HuH-7 (cell line): ENCODE data around the gene DSG3.

ENCODE experiments used
- DNase-seq: peaks from one replicate; pipeline ENCODE4 v3.0.0; 2011; ENCODE audit warnings: low spot score

DSG3 gene, protein sequence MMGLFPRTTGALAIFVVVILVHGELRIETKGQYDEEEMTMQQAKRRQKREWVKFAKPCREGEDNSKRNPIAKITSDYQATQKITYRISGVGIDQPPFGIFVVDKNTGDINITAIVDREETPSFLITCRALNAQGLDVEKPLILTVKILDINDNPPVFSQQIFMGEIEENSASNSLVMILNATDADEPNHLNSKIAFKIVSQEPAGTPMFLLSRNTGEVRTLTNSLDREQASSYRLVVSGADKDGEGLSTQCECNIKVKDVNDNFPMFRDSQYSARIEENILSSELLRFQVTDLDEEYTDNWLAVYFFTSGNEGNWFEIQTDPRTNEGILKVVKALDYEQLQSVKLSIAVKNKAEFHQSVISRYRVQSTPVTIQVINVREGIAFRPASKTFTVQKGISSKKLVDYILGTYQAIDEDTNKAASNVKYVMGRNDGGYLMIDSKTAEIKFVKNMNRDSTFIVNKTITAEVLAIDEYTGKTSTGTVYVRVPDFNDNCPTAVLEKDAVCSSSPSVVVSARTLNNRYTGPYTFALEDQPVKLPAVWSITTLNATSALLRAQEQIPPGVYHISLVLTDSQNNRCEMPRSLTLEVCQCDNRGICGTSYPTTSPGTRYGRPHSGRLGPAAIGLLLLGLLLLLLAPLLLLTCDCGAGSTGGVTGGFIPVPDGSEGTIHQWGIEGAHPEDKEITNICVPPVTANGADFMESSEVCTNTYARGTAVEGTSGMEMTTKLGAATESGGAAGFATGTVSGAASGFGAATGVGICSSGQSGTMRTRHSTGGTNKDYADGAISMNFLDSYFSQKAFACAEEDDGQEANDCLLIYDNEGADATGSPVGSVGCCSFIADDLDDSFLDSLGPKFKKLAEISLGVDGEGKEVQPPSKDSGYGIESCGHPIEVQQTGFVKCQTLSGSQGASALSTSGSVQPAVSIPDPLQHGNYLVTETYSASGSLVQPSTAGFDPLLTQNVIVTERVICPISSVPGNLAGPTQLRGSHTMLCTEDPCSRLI

DNA sequence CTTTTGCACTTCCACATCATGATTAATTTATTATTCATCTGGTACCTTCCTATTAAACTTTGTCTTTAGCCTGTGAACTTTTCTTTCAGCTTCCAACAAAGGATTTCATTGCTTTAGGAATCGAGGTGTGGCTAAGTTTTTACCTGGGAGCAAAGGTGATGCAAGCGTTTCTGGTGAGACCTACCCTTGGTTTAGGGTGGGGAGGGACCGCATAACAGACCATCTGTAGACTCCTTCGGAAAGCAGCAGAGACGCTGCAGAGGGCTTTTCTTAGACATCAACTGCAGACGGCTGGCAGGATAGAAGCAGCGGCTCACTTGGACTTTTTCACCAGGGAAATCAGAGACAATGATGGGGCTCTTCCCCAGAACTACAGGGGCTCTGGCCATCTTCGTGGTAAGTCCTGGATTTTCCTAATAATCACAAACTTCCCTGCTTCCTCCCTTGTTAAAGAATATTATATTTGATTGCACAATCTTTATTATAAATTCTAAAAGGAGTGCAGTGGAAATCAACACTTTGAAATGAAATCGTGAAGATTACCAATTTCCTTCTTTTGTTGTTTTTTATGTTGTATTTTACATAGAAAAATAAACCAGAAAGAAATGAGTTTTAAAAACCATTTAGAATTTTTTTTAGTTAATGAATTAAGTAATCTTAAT is at the start of gene DSG3:
TSS of gene DSG3 (plus strand) at position 212 of the 662 bp plus-strand sequence. CDS start at position 349, 137 bp downstream.
- no peak for DNase-seq

DNA sequence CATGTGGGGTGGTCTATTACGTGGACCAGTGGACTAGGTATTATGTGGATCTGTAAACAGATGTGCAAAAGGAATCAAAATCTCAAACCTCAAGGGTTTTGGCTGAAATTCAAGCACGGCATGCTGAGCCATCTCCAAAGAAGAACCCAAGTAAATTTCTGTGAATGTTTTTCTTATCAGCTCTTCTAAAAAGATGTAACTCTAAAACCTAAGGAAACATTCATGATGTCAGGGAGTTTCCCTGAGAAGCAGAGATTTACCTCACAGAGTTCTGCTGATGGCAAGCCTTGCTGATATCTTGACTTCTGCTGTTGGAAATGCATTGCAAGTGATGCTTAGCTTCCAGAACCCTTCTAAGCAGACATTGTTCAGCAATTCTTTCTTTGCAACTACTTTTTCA is 49.4 kb upstream of the DSG3 start:
- DNase-seq: no peak

DNA sequence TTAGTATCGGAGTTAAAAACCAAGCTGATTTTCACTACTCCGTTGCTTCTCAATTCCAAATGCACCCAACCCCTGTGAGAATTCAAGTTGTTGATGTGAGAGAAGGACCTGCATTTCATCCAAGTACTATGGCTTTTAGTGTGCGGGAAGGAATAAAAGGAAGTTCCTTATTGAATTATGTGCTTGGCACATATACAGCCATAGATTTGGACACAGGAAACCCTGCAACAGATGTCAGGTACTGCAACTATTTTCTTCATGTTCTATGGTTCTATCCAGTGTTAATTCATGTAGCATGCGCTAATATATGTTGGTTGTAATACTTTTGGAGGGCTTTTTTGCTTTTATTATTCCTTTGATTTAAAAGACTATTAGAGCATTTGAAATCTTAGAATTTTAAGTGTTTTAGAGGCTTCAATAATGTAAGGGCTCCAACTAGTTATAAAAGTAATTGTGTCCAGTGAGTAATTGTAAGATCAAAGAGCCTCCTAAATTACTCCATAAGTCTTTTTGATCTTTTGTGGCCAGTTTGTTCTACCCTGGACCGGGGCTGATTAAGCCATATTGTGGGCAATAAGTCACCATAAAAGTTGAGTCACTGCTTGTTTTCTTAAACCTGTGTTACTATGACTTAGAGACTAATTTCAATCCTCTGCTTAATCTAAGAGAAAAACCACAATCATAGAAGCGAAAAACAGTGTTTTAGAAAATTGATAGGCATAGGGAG is 48.1 kb upstream of the DSG3 start:
- DNase-seq: no peak

DNA sequence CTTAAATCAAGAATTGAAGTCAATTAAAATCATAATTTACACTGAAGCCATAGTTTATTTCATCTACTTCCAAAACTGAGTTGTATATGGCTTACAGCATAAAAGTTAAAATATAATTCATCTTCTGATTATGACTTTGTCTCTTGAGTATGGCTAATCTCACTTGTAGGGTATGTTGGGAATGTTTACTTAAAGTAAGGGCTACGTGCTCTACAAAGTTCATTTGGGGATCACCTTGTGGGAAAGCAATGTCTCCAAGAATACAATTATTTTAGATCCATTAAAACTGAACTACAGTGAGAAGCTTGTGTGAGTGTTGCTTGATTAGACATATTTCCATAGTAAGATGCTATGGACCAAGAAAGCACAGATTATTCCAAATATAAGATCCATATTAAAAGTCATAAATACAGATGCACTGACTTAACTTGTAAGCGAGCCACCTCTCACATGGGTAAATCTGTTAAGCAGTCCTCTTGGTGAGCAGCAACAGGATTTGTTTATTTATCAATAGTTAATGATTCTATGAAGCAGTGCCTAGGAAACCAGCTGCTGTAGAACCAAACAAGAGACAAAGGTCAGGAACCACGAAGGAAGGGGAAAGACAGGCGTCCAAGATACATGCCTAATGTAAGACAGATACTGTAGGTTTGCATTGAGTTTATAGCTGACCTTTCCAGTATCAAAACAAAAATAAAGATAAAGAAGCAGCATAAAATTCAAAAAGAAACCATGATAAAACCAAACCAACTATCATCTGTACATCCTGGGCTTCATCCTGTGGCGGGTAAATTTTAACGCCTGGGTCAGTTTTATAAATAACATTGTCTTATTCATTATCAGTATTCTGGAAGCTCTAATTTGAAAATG is 46.1 kb upstream of the DSG3 start:
- DNase-seq: peak; percentile 18

DNA sequence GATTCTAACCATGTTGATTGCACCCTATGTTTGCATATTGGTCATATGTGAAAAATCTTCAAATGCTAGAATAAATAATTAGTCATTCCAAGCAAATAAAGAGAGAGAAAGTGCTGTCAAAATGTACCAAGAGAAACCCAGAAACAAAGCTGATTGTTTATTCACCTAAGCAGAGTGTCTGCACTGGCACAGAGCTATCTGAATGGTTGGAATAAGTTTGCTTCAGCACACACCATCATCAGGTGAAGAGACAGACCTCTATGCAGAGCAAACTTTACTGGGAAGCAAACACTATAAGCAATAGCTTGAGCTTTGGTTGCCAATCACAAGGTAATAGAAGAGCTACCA is 45.5 kb upstream of the DSG3 start:
- no peak for DNase-seq

DNA sequence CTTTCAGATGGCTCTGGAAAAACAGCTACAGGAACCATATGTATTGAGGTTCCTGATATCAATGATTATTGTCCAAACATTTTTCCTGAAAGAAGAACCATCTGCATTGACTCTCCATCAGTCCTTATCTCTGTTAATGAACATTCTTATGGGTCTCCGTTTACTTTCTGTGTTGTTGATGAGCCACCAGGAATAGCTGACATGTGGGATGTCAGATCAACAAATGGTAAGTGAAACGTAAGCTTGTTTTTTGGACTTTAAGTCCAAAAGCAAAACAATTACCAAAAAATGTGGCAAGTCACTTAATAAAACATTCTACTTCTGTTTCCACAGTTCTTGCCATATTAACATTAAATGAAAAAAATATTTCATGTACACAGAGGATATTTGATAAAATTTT is 44.1 kb upstream of the DSG3 start:
- DNase-seq: no peak

DNA sequence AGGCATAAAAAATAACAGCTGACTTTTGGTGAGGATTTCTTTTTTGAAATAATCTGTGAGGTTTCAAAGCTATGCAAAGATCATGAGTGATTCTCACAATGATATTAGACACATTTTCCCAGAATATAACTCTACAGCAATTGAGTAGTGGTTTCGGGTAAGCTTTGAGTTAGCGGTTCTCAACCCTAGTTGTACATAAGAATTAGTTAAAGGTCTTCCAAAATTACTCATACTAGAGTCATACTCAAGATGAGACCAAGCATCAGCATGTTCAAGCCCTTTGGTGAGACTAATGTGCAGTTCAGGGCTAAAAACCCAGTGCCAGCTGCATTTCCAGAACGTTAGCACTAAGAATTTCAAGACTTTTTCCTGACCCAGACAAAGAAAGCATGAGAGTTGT is 39.9 kb upstream of the DSG3 start:
- DNase-seq: no peak

DNA sequence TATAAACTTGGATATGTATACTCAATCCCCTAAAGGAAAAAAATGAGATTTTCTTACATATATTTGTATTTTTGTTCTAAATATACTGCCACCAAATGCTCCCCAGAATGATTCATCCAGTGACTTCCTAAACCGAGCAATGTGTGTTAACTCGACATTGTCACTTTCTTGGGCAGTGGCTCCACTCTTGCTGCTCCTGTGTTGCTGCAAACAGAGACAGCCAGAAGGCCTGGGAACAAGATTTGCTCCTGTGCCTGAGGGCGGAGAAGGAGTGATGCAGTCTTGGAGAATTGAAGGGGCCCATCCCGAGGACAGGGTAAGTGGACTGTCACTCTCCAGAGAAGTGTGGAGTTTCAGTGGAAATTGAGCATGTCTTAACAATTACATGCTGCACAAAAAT is 38.3 kb upstream of the DSG3 start:
- DNase-seq: no peak

DNA sequence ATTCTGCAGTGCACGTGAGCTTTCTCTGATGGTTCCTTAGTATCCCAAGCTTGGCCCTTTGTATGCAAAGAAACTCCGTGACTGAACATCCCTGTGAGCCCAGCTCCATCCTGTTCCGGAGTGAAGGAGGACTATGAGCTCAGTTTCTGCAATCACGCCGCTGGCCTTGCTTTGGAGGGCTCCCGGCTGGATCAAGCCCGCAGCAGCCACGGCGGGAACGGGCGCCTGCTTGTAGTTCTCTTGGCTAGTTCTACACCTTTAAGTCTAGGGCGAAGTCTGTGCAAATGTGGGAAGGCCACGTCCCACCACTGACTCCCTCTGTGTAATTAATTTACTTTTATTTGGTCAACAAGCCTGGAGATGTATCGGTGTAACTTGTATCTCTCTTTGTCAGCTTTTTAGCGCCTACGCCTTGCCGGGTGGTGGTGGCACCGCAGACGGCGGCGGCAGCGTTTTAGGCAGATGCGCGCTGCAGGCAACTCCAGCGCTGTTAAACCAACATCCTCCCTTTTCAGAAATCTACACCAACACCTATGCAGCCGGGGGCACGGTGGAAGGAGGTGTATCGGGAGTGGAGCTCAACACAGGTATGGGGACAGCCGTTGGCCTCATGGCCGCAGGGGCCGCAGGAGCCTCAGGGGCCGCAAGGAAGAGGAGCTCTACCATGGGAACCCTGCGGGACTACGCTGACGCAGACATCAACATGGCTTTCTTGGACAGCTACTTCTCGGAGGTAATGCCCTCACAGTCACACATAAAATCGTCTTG is 36.6 kb upstream of the DSG3 start:
- no peak for DNase-seq

DNA sequence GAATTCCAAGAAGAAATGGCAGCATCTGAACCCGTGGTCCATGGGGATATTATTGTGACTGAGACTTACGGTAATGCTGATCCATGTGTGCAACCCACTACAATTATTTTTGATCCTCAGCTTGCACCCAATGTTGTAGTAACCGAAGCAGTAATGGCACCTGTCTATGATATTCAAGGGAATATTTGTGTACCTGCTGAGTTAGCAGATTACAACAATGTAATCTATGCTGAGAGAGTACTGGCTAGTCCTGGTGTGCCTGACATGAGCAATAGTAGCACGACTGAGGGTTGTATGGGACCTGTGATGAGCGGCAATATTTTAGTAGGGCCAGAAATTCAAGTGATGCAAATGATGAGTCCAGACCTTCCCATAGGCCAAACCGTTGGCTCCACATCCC is 34.4 kb upstream of the DSG3 start:
- no peak for DNase-seq

DNA sequence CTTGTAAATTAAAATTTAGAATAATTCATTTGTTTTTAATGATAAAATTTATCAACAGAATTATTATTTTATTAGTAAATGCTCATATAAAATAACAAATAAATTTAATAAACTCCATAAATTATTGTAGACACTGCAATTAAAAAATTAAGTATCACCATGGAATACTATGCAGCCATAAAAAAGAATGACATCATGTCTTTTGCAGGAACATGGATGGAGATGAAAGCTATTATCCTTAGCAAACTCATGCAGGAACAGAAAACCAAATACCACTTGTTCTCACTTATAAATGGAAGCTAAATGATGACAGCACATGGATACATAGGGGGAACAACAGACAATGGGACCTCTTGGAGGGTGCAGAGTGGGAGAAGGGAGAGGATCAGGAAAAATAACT is 29.7 kb upstream of the DSG3 start:
- DNase-seq: no peak

DNA sequence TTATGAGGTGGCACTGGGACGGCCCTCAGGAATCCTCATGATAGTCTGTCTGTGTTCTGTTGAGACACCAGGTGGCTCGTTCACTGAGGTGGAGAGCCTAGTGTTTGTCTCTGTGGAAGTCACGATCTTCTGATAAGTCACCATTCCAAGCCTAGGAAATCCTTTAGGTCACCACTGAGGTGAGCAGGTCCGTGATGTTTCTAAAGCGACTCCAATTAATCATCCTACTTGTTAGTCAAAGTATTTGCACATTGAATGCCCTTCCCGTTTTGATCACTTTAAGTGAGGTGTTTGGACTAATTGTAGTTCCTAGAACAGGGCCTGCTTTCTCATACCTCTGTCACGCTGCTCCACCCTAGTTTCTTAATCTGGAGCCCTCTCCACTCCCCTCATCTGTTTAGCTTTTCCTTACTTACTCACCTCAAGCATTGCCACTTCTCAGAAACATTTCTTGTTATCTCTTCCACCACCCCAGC is 28.0 kb upstream of the DSG3 start:
- no peak for DNase-seq

DNA sequence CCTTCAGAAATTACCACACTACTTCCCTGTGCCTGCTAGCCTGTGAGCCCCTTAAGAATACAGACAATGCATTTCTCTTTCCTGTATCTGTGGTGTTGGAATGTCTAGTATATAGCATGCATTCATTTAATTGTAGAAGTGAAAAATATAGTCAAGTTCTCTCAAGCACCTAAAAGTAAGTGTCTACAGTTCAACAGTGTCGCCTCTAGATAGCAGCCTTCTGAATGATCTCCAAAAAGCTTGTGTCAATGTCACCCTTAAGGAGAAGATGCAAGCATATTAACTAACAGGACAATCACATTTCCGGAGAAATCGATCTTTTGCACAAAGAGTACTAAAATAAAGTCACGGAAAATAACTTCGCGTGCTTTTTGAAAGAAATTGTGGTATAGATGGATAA is 27.5 kb upstream of the DSG3 start:
- no peak for DNase-seq

DNA sequence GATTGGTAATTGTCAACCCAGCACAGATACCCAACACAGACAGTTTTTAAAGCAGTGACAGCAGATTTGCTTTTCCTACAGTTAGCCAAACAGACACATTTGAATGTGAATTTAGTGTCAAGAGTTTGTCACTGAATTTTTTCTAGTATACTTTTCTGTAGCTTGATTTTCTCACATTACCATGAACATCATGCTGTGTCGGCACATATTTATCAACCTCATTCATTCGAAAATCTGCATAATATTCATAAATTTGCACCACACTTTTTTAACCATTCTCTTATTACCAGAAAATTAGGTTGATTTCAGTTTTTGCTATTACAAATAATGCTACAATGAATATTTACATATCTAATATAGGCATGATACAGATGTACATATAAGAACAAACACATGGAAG is 27.0 kb upstream of the DSG3 start:
- DNase-seq: no peak

DNA sequence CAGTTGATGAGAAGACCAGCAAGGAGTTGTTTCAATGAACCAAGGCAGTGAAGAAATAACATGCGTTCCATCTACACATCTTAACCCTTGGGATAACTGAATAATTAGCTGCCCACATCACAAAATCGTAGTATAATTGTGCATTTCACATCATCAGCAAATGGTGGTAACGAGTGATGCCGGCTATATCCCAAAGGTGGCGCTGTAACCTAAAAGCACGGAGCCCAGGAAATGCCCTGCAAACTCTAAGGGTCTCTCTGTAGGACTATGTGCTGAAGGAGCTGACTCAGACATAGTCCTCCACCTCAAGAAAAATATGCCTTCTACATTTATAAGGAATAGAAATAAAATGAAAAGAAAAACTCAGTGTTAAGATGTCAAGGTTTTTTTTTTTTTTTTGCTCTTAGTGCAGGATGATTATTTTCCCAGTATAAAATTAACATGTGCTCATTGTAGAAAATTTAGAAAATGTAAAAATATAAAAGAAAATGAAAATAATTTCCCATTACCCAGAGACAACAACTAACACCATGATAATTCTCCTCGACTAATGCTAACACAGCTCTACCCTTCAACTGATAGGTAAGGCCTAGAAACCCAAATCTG is 23.1 kb upstream of the DSG3 start:
- DNase-seq: no peak

DNA sequence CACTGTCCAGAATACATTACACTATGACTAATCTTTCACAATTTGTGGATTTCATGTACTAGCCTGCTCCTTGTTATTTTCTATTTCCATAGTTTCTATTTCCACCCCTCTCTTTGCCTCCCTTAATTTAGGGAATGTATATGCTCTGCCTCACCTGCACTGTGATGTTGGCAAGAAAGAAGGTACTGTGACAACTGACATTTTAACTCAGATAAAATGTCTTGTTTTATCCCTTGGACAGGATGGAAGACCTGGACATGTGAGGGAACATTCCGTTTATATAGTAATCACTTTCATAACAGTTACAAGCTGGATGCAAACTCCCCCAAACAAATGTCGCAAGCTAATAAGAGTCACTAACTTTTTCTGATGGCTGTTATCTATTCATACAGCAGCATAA is 21.5 kb upstream of the DSG3 start:
- DNase-seq: no peak

DNA sequence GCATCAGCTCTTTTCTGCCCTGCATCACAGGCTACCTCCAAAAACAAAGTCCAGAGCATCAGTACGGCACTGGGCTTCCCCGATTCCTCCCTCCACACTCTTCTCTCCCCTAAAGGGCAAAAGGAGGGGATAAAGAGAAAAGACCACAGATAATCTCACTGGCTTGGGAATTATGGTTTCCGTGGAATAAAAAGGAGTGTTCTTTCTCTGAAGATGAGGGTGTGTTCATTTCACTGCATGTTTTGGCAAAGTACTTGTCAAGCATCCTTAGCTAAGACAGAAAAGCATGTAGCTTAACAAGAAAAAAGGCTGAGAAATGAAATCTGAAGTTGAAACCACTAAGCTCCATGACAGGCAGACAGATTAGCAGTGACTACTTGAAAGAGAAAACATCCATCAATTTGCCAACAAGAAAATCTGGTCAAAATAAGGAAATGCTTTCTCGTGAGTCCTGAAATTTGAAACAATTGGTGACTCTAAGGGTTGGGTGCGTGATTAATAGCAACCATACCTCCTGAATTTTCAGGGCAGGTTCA is 20.6 kb upstream of the DSG3 start:
- DNase-seq: no peak

DNA sequence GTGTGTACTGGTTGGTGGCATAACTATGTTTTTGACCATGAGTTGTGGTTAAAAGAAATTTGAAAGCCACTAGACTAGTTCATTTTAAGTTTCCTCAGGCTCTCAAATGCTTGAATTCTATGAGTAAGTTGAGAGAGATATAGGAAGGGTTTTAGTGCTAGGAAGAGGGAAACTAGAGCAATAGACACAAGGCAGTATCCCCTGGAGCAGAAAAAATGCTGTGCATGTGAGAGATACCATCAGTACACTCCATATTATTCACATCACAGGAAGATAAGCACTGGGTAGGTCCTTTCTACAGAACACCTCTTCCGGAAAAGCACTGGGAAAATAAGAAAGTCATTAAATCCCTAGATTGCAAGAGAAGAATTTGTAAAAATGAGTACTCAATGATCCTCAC is 19.3 kb upstream of the DSG3 start:
- no peak for DNase-seq

DNA sequence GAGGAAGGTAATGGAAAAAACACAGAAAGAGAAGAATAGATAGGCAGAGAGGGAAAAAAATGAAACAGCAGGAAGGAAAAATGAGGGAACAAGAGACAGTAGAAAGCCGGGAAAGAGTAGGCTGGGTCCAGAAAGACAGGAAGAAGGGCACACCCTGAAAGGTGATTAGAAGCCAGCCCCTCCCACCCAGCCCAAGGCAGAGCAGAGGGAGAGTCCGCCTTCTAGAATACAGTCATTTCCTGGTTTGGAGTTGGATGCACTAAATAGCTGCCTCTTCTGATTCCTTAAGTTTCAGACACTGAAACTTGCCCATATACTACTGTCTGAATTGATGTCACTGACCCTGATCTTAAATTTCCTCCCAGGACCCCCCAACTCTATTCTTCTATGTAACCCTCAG is 17.9 kb upstream of the DSG3 start:
- DNase-seq: no peak
